H9 (cell line): ENCODE measurements around the gene FOXP4. TPM values are rescaled to one million over a fixed set of nuclear protein-coding genes. Genes with fewer than 3 reads are reported as not detected.

Experiments used
- DNase-seq: peaks from one replicate; pipeline ENCODE4 v3.0.0-alpha.2; 2017
- H2AFZ ChIP-seq: one replicate; pipeline ENCODE4 v1.6.1; 2013; ENCODE audit warnings: mild to moderate bottlenecking, low read length, control low read depth, moderate library complexity
- H2AK5ac ChIP-seq: 2 replicates; pipeline ENCODE4 v1.6.1; 2013; ENCODE audit warnings: low read length, control low read depth, mixed read lengths; ENCODE audit not compliant: insufficient read length
- H2BK120ac ChIP-seq: one replicate; pipeline ENCODE4 v1.6.1; 2013; ENCODE audit warnings: low read depth, mild to moderate bottlenecking, low read length, control low read depth, inconsistent platforms; ENCODE audit not compliant: poor library complexity, severe bottlenecking
- H2BK12ac ChIP-seq: 2 replicates; pipeline ENCODE4 v1.6.1; 2013; ENCODE audit warnings: low read length, control low read depth, mixed read lengths, low read depth; ENCODE audit not compliant: insufficient read length
- H2BK15ac ChIP-seq: 2 replicates; pipeline ENCODE4 v1.6.1; 2013; ENCODE audit warnings: low read depth, low read length, control low read depth
- H2BK20ac ChIP-seq: one replicate; pipeline ENCODE4 v1.6.1; 2013; ENCODE audit warnings: low read depth, mild to moderate bottlenecking, low read length, control low read depth, inconsistent platforms; ENCODE audit not compliant: poor library complexity, severe bottlenecking
- H2BK5ac ChIP-seq: 2 replicates; pipeline ENCODE4 v1.6.1; 2013; ENCODE audit warnings: low read length, control low read depth, mixed read lengths; ENCODE audit not compliant: insufficient read length
- H3K14ac ChIP-seq: 2 replicates; pipeline ENCODE4 v1.6.1; 2013; ENCODE audit warnings: low read length, control low read depth; ENCODE audit not compliant: insufficient read depth
- H3K18ac ChIP-seq: 2 replicates; pipeline ENCODE4 v1.6.1; 2013; ENCODE audit warnings: low read depth, mild to moderate bottlenecking, mixed read lengths, low read length, control low read depth; ENCODE audit not compliant: insufficient read length
- H3K23ac ChIP-seq: 2 replicates; pipeline ENCODE4 v1.6.1; 2013; ENCODE audit warnings: low read length, control low read depth, mixed read lengths, low read depth; ENCODE audit not compliant: insufficient read length
- H3K23me2 ChIP-seq: 2 replicates; pipeline ENCODE4 v1.6.1; 2013; ENCODE audit warnings: low read depth, mild to moderate bottlenecking, mixed read lengths, low read length, control low read depth; ENCODE audit not compliant: insufficient read length, poor library complexity, severe bottlenecking
- H3K27ac ChIP-seq: 2 replicates; pipeline ENCODE4 v1.5.1; 2013; ENCODE audit warnings: low read length, control low read depth, mixed read lengths, low read depth; ENCODE audit not compliant: insufficient read length
- H3K27me3 ChIP-seq: 2 replicates; pipeline ENCODE4 v1.6.1; 2013; ENCODE audit warnings: low read length, control low read depth, inconsistent platforms; ENCODE audit not compliant: insufficient read depth
- H3K4ac ChIP-seq: 2 replicates; pipeline ENCODE4 v1.6.1; 2013; ENCODE audit warnings: low read depth, mild to moderate bottlenecking, control low read depth, inconsistent platforms, low read length, moderate library complexity
- H3K4me1 ChIP-seq: 2 replicates; pipeline ENCODE4 v1.6.1; 2013; ENCODE audit warnings: low read length, control low read depth, inconsistent platforms; ENCODE audit not compliant: insufficient read depth
- H3K4me2 ChIP-seq: 2 replicates; pipeline ENCODE4 v1.6.1; 2013; ENCODE audit warnings: low read length, control low read depth, mixed read lengths; ENCODE audit not compliant: insufficient read length, insufficient read depth
- H3K56ac ChIP-seq: 2 replicates; pipeline ENCODE4 v1.6.1; 2013; ENCODE audit warnings: low read depth, mild to moderate bottlenecking, mixed read lengths, low read length, control low read depth; ENCODE audit not compliant: insufficient read length
- H3K79me1 ChIP-seq: 2 replicates; pipeline ENCODE4 v1.6.1; 2013; ENCODE audit warnings: low read depth, mild to moderate bottlenecking, moderate library complexity, low read length, control low read depth, inconsistent platforms; ENCODE audit not compliant: insufficient read depth, poor library complexity, severe bottlenecking
- H3K79me2 ChIP-seq: 2 replicates; pipeline ENCODE4 v1.6.1; 2013; ENCODE audit warnings: low read length, control low read depth, inconsistent platforms; ENCODE audit not compliant: insufficient read depth
- H3K9ac ChIP-seq: 2 replicates; pipeline ENCODE4 v1.6.1; 2013; ENCODE audit warnings: low read length, control low read depth, mixed read lengths; ENCODE audit not compliant: insufficient read length; ENCODE audit errors: extremely low read depth
- H3K9me3 ChIP-seq: one replicate; pipeline ENCODE4 v1.6.1; 2013; ENCODE audit warnings: low read depth, low read length, inconsistent platforms; ENCODE audit not compliant: control insufficient read depth
- H3T11ph ChIP-seq: one replicate; pipeline ENCODE4 v1.6.1; 2013; ENCODE audit warnings: mild to moderate bottlenecking, low read length, control low read depth, inconsistent platforms
- H4K20me1 ChIP-seq: one replicate; pipeline ENCODE4 v1.6.1; 2013; ENCODE audit not compliant: control insufficient read depth, insufficient read length, insufficient read depth
- H4K5ac ChIP-seq: 2 replicates; pipeline ENCODE4 v1.6.1; 2013; ENCODE audit warnings: low read depth, mild to moderate bottlenecking, mixed read lengths, low read length, control low read depth; ENCODE audit not compliant: insufficient read length
- H4K8ac ChIP-seq: replicated peaks from 2 replicates; pipeline ENCODE4 v1.6.1; 2013; ENCODE audit warnings: low read length, control low read depth, mixed read lengths, low read depth; ENCODE audit not compliant: insufficient read length
- H4K91ac ChIP-seq: 2 replicates; pipeline ENCODE4 v1.6.1; 2013; ENCODE audit warnings: low read depth, mild to moderate bottlenecking, moderate library complexity, mixed read lengths, low read length, control low read depth; ENCODE audit not compliant: insufficient read length
- H3K27ac Mint-ChIP-seq, 3 experiments: 2 replicates in 2 of 3; 3 replicates in 1 of 3; pipeline ENCODE4 v1.8.0; 2020 to 2021; ENCODE audit warnings: mixed read lengths in 3 of 3, mild to moderate bottlenecking in 1 of 3, moderate library complexity in 1 of 3
- H3K27me3 Mint-ChIP-seq: 2 replicates; pipeline ENCODE4 v1.8.0; 2021; ENCODE audit warnings: low read depth, mild to moderate bottlenecking, moderate library complexity, mixed read lengths
- H3K36me3 Mint-ChIP-seq, 3 experiments: 2 replicates in 2 of 3; 3 replicates in 1 of 3; pipeline ENCODE4 v1.8.0; 2020 to 2021; ENCODE audit warnings: low read depth in 3 of 3, mixed read lengths in 3 of 3; ENCODE audit not compliant: insufficient read depth in 1 of 3
- H3K4me1 Mint-ChIP-seq, 2 experiments: 2 replicates each; pipeline ENCODE4 v1.8.0; 2020; ENCODE audit warnings: mixed read lengths in 2 of 2
- H3K4me3 Mint-ChIP-seq, 2 experiments: 2 replicates in 1 of 2; 3 replicates in 1 of 2; pipeline ENCODE4 v1.8.0; 2020 to 2021; ENCODE audit warnings: mild to moderate bottlenecking in 2 of 2, mixed read lengths in 2 of 2, moderate library complexity in 1 of 2
- H3K9me3 Mint-ChIP-seq, 2 experiments: 2 replicates in 1 of 2; 3 replicates in 1 of 2; pipeline ENCODE4 v1.8.0; 2020; ENCODE audit warnings: mild to moderate bottlenecking in 2 of 2, mixed read lengths in 2 of 2, moderate library complexity in 1 of 2
- CTCF ChIP-seq: fragments of 200-600 bp; sonication (generic); conservative IDR thresholded peaks from 3 replicates; pipeline ENCODE4 v1.8.0; 2021; ENCODE audit warnings: antibody characterized with exemption, mild to moderate bottlenecking
- WGBS: extraction: QIAGEN DNeasy Blood & Tissue Kit; methylation state at CpG from one replicate; pipeline ENCODE4 v1.1.7; 2013; ENCODE audit warnings: missing lambda C conversion rate, low lambda C conversion rate, mixed read lengths; ENCODE audit not compliant: insufficient read length; ENCODE audit errors: extremely low coverage; 5-methylcytosine and 5-hydroxymethylcytosine counted together
- total RNA-seq: library from RNA; stranded (reverse); gene quantifications from 2 replicates; pipeline ENCODE4 v1.2.1, GENCODE V29; 2021

The FOXP4 gene
- total RNA-seq, 1 experiment from 2014 or later: 18.2 TPM

GRCh38 chr6:41642960-41643898 is 97.0 kb downstream of the FOXP4 start:
- no peak overlapping the region; a peak in 2 of 5 replicates for H3K4me3 Mint-ChIP-seq
- H2BK5ac ChIP-seq: no peak overlapping the region

More at GRCh38 chr6:41642960-41643898, 97.0 kb downstream of the FOXP4 start:
- no peak overlapping the region for H3K9ac ChIP-seq
- no peak overlapping the region for H3K4me2 ChIP-seq
- H3K27ac Mint-ChIP-seq: peak overlapping the region in 2 of 3 experiments; percentile 46 to 64; a peak in 2 of 7 replicates
- H3K4me1 Mint-ChIP-seq: peaks cover 55 to 62% of the 10 kb centered on the region in 2 experiments
- no peak overlapping the region for H3K4ac ChIP-seq
- no peak overlapping the region for H2BK20ac ChIP-seq
- H3K18ac ChIP-seq: no peak overlapping the region
- H2BK15ac ChIP-seq: no peak overlapping the region
- no peak overlapping the region for H2AK5ac ChIP-seq
- no peak overlapping the region for H4K91ac ChIP-seq
- H3K27me3 ChIP-seq: no peaks in the 10 kb centered on the region; the same call in 1 of the 2 replicates
- no peak for DNase-seq
- no peak overlapping the region for H4K8ac ChIP-seq
- H4K20me1 ChIP-seq: no peaks in the 10 kb centered on the region
- no peak overlapping the region; the same call in 1 of the 2 replicates for H3K14ac ChIP-seq
- H3K27ac ChIP-seq: no peak overlapping the region
- H3K79me1 ChIP-seq: no peaks in the 10 kb centered on the region
- H2BK12ac ChIP-seq: no peak overlapping the region
- H3K9me3 Mint-ChIP-seq: no peaks in the 10 kb centered on the region; a peak in 1 of 5 replicates
- no CpG with 5 or more reads among the region's 10 CpGs for WGBS
- no peak overlapping the region for H3K56ac ChIP-seq
- TF ChIP-seq CTCF: no peak
- H3K23ac ChIP-seq: no peak overlapping the region
- H3K36me3 Mint-ChIP-seq: peaks cover 22 to 34% (median 32%) of the 10 kb centered on the region in 3 experiments
- H3K9me3 ChIP-seq: no peaks in the 10 kb centered on the region
- peaks cover 5% of the 10 kb centered on the region for H3K23me2 ChIP-seq
- no peaks in the 10 kb centered on the region; the same call in 1 of the 2 replicates for H3K79me2 ChIP-seq
- no peak overlapping the region for H2BK120ac ChIP-seq
- peaks cover 32% of the 10 kb centered on the region for H3K27me3 Mint-ChIP-seq
- H4K5ac ChIP-seq: no peak overlapping the region
- peaks cover 9% of the 10 kb centered on the region; the same call in 1 of the 2 replicates for H3K4me1 ChIP-seq
- no peak overlapping the region for H3T11ph ChIP-seq
- H2AFZ ChIP-seq: no peak overlapping the region
